Testis (tissue), 3 donors: ENCODE measurements around the gene SETD1A. TPM values are rescaled to one million over a fixed set of nuclear protein-coding genes. Genes with fewer than 3 reads are reported as not detected.

Source experiments
- DNase-seq: peaks from one replicate; pipeline ENCODE4 v3.0.0-alpha.2; 2019
- H3K27ac ChIP-seq, 2 donors: fragments of 200-600 bp; sonication (generic); one replicate each; pipeline ENCODE4 v1.5.1; 2019
- H3K27me3 ChIP-seq: fragments of 200-600 bp; sonication (generic); one replicate; pipeline ENCODE4 v1.5.1; 2019
- H3K36me3 ChIP-seq: fragments of 200-600 bp; sonication (generic); one replicate; pipeline ENCODE4 v1.5.1; 2017; ENCODE audit warnings: low read depth; ENCODE audit errors: missing control alignments
- H3K4me1 ChIP-seq: fragments of 200-600 bp; sonication (generic); one replicate; pipeline ENCODE4 v1.5.1; 2019
- H3K4me3 ChIP-seq, 2 donors: fragments of 200-600 bp; sonication (generic); one replicate each; pipeline ENCODE4 v1.5.1; 2017 to 2019
- H3K9me3 ChIP-seq: fragments of 200-600 bp; sonication (generic); one replicate; pipeline ENCODE4 v1.5.1; 2017
- POLR2A ChIP-seq: fragments of 450-650 bp; IDR thresholded peaks from one replicate; pipeline ENCODE4 v1.6.1; 2017; ENCODE audit warnings: antibody characterized with exemption, mild to moderate bottlenecking, moderate library complexity
- WGBS, 2 donors: methylation state at CpG; one replicate each; pipeline ENCODE4 v1.1.5; 2018; 5-methylcytosine and 5-hydroxymethylcytosine counted together
- intact Hi-C: fragments of 100-400 bp; cut with DNase I; formaldehyde crosslinking; loops from one replicate; pipeline ENCODE4 v1.15.1; 2023; ENCODE audit warnings: low total_unique reads
- polyA plus RNA-seq: library from polyadenylated mRNA; stranded (reverse); fragments of 350-450 nt; fragmentation: Illumina TruSeq; extraction: RNeasy Lipid Tissue Mini Kit (QIAGEN cat#74804); gene quantifications from one replicate; pipeline ENCODE4 v1.2.3, GENCODE V29; 2014; ENCODE audit warnings: low read depth, low replicate concordance; ENCODE audit not compliant: insufficient read depth
- total RNA-seq, 2 donors: library from RNA; depleted of rRNA; stranded (reverse); fragments of >200 nt; gene quantifications; one replicate each; pipeline ENCODE4 v1.2.3, GENCODE V29; 2016
- TF ChIP-seq, protein P1 (sequence below), 3 experiments: fragments of 450-650 bp in 2 of 3; fragments of 200-600 bp in 1 of 3; sonication (generic) in 1 of 3; IDR thresholded peaks; one replicate each; pipeline ENCODE4 v1.5.1; 2016 to 2019; ENCODE audit warnings: antibody characterized with exemption in 3 of 3, mild to moderate bottlenecking in 2 of 3, moderate library complexity in 1 of 3

The SETD1A gene
- total and polyA plus RNA-seq, 3 donors from 2014 or later: 41.4 to 45.8 (median 45.7) TPM

DNA sequence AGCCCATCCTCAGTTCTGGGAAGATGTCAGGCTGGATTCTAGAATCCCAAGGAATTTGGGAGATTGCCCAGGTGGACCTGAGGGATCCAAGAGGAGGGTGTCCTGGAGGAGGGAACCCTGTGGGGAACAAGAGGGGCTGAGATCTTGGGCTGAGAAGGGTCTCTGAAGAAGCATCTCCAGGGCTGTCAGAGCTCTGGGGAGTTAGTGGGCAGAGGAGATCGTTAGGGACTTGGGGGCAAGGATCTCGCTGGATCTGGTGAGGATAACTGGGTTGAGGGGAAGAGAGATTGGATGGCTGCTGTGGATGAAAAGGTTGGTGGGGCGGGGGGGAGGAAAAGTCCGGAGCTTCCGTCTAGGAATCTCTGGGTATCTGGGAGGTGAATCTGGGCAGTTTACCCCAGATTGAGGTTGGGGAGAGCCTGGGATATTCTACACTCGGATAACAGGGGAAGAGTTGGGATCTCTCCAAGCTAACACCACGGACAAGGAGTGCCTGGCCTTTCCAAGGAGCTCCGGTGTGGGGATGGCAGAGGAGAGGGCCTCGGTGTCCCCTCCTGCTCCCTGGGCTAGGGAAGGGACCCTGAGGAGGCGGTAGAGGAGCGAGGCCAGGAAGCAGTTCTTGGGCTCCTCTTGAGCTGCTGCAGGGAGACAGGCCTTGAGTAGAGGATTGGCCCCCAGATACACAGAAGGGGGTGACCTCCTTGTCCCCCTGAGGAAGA lies 32.5 kb upstream of the SETD1A start:
- intact Hi-C loops: loop anchor here (5.0 kb wide), 1 partner anchor 78 kb away; no protein-coding TSS in a partner anchor
- Histone ChIP-seq H3K4me3 (peak overlapping the region; percentile 78 to 87), H3K4me1 (peaks cover 14% of the 10 kb centered on the region)

DNA sequence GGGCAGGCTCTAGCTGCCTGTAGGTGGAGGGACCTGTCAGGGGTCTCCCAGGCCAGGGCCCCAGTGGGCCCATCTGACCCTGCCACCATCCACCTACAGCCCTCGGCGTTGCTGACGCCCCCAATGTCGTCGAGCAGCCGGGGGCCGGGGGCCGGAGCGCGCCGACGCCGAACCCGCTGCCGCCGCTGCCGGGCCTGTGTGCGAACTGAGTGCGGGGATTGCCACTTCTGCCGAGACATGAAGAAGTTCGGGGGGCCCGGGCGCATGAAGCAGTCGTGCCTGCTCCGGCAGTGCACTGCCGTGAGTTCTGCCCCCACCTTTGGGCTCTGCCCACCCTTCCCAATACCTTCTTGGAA lies 31.9 kb upstream of the SETD1A start:
- Histone ChIP-seq H3K36me3 (no peaks in the 10 kb centered on the region), H3K4me1 (peaks cover 19% of the 10 kb centered on the region), H3K27ac (peak overlapping the region; percentile 79 to 90), H3K9me3 (no peaks in the 10 kb centered on the region), H3K4me3 (peak overlapping the region; percentile 2 to 87), H3K27me3 (no peaks in the 10 kb centered on the region)
- TF ChIP-seq, protein P1, sequence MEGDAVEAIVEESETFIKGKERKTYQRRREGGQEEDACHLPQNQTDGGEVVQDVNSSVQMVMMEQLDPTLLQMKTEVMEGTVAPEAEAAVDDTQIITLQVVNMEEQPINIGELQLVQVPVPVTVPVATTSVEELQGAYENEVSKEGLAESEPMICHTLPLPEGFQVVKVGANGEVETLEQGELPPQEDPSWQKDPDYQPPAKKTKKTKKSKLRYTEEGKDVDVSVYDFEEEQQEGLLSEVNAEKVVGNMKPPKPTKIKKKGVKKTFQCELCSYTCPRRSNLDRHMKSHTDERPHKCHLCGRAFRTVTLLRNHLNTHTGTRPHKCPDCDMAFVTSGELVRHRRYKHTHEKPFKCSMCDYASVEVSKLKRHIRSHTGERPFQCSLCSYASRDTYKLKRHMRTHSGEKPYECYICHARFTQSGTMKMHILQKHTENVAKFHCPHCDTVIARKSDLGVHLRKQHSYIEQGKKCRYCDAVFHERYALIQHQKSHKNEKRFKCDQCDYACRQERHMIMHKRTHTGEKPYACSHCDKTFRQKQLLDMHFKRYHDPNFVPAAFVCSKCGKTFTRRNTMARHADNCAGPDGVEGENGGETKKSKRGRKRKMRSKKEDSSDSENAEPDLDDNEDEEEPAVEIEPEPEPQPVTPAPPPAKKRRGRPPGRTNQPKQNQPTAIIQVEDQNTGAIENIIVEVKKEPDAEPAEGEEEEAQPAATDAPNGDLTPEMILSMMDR (IDR thresholded peaks at IDR 0.05): no peak
- TF ChIP-seq POLR2A: no peak
- no peak for DNase-seq
- intact Hi-C loops: no loop called here
- WGBS, 2 donors: 71 to 83% methylated on average over 5 to 23 of the region's 26 CpGs

More for the DNA sequence above, 32.5 kb upstream of the SETD1A start:
- no peak for DNase-seq
- WGBS, 2 donors: 40 to 66% methylated on average over 11 of the region's 11 CpGs
- Histone ChIP-seq H3K27me3 (no peaks in the 10 kb centered on the region), H3K9me3 (no peaks in the 10 kb centered on the region), H3K36me3 (no peaks in the 10 kb centered on the region), H3K27ac (peak overlapping the region; percentile 79 to 90)
- TF ChIP-seq POLR2A: no peak
- TF ChIP-seq, protein P1 (IDR thresholded peaks at IDR 0.05): no peak

DNA sequence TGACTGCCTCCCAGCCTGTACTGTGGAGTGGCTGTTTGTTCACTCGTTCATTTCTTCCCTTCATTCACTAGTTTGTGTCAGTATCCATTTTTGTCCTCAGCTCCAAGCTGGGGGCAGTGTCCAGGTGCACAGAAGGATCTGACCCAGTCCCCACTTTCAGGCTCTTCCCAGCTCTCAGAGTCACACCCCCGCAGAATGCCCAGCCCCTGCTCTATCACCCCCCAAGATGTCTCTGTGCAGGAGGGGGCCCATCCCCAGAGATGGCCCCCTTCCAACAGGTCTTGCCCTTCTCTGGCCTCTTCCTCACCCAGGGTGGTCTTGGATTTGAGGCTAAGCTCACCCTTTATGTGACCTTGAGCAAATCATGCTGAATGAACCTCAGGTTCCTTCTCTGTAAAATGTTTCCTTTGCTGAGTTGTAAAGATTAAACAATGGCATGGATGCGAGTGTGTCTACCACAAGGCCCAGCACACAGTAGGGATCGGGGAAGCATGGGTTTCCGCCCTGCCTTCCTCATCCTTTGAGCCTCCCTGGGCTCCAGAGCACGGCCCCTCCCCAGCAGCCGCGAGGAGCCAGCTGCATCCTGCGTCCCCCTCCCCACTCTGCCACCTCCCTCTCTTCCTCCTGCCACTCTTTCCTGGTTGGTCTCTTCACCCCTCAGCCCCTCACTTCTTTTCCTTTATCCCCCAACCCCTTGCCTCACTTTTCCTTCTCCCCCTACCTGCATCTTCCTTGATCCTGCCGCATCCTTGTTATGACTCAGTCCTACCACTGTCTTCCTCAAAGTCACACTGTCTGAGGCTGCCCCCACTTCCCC lies 31.4 kb upstream of the SETD1A start:
- TF ChIP-seq, protein P1 (IDR thresholded peaks at IDR 0.05): no peak
- no peak for TF ChIP-seq POLR2A
- peak overlapping the region; percentile 79 to 90 for H3K27ac ChIP-seq
- no peaks in the 10 kb centered on the region for H3K27me3 ChIP-seq
- WGBS, 2 donors: 57 to 59% methylated on average over 10 of the region's 10 CpGs
- peak overlapping the region in 1 of 2 donors; percentile 87 for H3K4me3 ChIP-seq
- no peak for DNase-seq
- H3K9me3 ChIP-seq: no peaks in the 10 kb centered on the region
- intact Hi-C loops: no loop called here
- no peaks in the 10 kb centered on the region for H3K36me3 ChIP-seq
- H3K4me1 ChIP-seq: peaks cover 19% of the 10 kb centered on the region

DNA sequence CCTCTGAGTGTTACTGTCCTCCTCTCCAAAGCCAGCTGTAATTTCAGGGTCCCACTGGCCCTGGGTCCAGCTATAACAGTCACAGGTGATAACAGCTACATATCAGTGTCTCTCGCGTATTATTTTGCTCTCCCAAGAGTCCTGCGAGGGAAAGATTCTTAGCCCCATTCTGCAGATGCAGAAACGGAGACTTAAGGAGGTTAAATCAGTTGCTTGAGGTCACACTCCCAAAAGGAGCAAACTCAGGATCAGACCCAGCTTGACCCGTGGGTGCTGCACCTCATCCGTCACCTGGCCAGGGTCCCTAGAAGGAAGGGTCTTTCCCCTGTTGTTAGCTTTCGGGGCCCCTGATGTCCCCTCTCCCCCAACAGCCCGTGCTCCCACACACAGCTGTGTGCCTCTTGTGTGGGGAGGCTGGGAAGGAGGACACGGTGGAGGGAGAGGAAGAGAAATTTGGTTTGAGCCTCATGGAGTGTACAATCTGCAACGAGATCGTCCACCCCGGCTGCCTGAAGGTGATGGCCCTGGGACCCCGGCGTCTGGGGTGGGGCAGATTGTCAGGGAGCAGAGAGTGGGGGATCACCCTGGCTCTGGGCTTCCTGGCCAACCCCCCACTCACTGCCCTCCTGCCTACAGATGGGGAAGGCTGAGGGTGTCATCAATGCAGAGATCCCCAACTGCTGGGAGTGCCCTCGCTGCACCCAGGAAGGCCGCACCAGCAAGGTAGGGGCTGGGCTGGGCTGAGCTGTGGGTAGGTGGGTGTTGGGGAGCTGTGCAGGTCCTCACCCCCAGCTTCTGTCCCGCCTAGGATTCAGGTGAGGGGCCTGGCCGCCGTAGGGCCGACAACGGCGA lies 30.4 kb upstream of the SETD1A start:
- TF ChIP-seq POLR2A: no peak
- TF ChIP-seq, protein P1 (IDR thresholded peaks at IDR 0.05): no peak
- Histone ChIP-seq H3K36me3 (no peaks in the 10 kb centered on the region), H3K27ac (peak overlapping the region; percentile 38 to 68), H3K9me3 (no peaks in the 10 kb centered on the region), H3K27me3 (no peaks in the 10 kb centered on the region), H3K4me1 (peaks cover 19% of the 10 kb centered on the region), H3K4me3 (peak overlapping the region in 1 of 2 donors; percentile 44)
- DNase-seq: no peak
- intact Hi-C loops: no loop called here
- 55 to 71% methylated on average over 9 to 22 of the region's 22 CpGs for WGBS, 2 donors
